ENCODE results near the gene RAD51B. TPM values are rescaled to one million over a fixed set of nuclear protein-coding genes. Genes with fewer than 3 reads are reported as not detected.
A peak's percentile ranks its signal among the peaks of the same experiment; 100 is the strongest.

The RAD51B gene
- total and polyA plus RNA-seq, 2 of the 13 experiments (the other 11 are each of a cell fraction or from before 2014, with no cell fraction given), result 7.0 to 9.5 TPM

DNA sequence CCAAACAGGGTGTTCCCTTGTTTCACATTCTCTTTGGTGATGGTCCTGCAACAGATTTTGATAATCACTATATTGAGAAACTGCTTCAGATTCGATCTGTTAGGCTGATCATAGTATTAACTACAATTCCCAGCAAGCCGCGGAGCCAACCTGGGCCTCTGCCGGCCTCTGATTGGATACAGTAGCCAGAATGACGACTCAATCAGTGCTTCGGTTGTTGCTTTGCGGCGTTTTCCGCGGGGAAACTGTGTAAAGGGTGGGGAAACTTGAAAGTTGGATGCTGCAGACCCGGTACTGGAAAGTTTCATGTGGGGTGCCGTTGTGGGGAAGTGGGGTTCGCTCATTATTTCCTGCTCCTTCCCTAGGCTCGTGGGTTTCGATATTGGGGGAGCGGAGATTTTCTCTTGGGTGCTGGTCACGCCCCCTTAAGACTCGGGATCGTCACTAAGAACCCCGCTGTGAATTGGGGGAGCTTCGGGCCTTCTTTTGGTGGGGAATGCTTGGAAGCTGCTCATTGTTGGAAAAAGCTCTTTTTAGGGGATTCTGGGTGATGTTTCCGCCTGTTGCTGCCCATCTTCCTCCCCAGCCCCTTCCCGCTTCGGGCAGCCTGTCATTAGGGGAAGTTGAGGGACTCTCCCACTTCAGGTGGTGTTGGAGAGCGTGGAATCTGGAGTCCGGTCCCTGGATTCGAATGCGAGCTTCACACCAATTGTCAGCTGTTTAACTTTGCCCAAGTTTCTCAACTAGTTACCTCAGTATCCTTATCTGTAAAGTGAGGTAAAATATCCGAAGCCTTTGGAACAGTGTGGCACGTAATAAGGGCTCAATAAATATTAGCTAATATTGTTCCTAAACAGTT, at the start of gene RAD51B (continued):
- TF ChIP-seq HNRNPK (IDR thresholded peaks at IDR 0.05; ENCODE audit: low read depth, low read length, poor library complexity, severe bottlenecking), result no peak
- no peak for TF ChIP-seq ZNF839 (CRISPR knock-in tag; IDR thresholded peaks at IDR 0.05; ENCODE audit: borderline replicate concordance)
- TF ChIP-seq, protein P1, sequence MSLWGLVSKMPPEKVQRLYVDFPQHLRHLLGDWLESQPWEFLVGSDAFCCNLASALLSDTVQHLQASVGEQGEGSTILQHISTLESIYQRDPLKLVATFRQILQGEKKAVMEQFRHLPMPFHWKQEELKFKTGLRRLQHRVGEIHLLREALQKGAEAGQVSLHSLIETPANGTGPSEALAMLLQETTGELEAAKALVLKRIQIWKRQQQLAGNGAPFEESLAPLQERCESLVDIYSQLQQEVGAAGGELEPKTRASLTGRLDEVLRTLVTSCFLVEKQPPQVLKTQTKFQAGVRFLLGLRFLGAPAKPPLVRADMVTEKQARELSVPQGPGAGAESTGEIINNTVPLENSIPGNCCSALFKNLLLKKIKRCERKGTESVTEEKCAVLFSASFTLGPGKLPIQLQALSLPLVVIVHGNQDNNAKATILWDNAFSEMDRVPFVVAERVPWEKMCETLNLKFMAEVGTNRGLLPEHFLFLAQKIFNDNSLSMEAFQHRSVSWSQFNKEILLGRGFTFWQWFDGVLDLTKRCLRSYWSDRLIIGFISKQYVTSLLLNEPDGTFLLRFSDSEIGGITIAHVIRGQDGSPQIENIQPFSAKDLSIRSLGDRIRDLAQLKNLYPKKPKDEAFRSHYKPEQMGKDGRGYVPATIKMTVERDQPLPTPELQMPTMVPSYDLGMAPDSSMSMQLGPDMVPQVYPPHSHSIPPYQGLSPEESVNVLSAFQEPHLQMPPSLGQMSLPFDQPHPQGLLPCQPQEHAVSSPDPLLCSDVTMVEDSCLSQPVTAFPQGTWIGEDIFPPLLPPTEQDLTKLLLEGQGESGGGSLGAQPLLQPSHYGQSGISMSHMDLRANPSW (CRISPR knock-in tag; IDR thresholded peaks at IDR 0.05; ENCODE audit: borderline replicate concordance), result no peak
- no peak for TF ChIP-seq ZFAT (CRISPR knock-in tag; conservative IDR thresholded peaks at IDR 0.05)
- TF ChIP-seq ZNF235 (CRISPR knock-in tag; IDR thresholded peaks at IDR 0.05; ENCODE audit: borderline replicate concordance), result no peak
- no peak for TF ChIP-seq MLLT10 (CRISPR knock-in tag; IDR thresholded peaks at IDR 0.05)
- TF ChIP-seq NFKB2 (CRISPR knock-in tag; IDR thresholded peaks at IDR 0.05; ENCODE audit: borderline replicate concordance), result no peak
- no peak for TF ChIP-seq MTA1 (CRISPR knock-in tag; IDR thresholded peaks at IDR 0.05; ENCODE audit: borderline replicate concordance)
- TF ChIP-seq, protein P2, sequence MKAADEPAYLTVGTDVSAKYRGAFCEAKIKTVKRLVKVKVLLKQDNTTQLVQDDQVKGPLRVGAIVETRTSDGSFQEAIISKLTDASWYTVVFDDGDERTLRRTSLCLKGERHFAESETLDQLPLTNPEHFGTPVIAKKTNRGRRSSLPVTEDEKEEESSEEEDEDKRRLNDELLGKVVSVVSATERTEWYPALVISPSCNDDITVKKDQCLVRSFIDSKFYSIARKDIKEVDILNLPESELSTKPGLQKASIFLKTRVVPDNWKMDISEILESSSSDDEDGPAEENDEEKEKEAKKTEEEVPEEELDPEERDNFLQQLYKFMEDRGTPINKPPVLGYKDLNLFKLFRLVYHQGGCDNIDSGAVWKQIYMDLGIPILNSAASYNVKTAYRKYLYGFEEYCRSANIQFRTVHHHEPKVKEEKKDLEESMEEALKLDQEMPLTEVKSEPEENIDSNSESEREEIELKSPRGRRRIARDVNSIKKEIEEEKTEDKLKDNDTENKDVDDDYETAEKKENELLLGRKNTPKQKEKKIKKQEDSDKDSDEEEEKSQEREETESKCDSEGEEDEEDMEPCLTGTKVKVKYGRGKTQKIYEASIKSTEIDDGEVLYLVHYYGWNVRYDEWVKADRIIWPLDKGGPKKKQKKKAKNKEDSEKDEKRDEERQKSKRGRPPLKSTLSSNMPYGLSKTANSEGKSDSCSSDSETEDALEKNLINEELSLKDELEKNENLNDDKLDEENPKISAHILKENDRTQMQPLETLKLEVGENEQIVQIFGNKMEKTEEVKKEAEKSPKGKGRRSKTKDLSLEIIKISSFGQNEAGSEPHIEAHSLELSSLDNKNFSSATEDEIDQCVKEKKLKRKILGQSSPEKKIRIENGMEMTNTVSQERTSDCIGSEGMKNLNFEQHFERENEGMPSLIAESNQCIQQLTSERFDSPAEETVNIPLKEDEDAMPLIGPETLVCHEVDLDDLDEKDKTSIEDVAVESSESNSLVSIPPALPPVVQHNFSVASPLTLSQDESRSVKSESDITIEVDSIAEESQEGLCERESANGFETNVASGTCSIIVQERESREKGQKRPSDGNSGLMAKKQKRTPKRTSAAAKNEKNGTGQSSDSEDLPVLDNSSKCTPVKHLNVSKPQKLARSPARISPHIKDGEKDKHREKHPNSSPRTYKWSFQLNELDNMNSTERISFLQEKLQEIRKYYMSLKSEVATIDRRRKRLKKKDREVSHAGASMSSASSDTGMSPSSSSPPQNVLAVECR (CRISPR knock-in tag; IDR thresholded peaks at IDR 0.05; ENCODE audit: borderline replicate concordance), result peak; percentile 82; the same call in 1 of the 2 replicates
- no peak for TF ChIP-seq CEBPB (IDR thresholded peaks at IDR 0.05; ENCODE audit: borderline replicate concordance, low read depth, low read length)
- TF ChIP-seq ZNF563 (CRISPR knock-in tag; IDR thresholded peaks at IDR 0.05), result no peak
- no peak for TF ChIP-seq ZNF333 (CRISPR knock-in tag; IDR thresholded peaks at IDR 0.05; ENCODE audit: borderline replicate concordance)
- TF ChIP-seq, protein P3, sequence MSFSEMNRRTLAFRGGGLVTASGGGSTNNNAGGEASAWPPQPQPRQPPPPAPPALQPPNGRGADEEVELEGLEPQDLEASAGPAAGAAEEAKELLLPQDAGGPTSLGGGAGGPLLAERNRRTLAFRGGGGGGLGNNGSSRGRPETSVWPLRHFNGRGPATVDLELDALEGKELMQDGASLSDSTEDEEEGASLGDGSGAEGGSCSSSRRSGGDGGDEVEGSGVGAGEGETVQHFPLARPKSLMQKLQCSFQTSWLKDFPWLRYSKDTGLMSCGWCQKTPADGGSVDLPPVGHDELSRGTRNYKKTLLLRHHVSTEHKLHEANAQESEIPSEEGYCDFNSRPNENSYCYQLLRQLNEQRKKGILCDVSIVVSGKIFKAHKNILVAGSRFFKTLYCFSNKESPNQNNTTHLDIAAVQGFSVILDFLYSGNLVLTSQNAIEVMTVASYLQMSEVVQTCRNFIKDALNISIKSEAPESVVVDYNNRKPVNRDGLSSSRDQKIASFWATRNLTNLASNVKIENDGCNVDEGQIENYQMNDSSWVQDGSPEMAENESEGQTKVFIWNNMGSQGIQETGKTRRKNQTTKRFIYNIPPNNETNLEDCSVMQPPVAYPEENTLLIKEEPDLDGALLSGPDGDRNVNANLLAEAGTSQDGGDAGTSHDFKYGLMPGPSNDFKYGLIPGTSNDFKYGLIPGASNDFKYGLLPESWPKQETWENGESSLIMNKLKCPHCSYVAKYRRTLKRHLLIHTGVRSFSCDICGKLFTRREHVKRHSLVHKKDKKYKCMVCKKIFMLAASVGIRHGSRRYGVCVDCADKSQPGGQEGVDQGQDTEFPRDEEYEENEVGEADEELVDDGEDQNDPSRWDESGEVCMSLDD (CRISPR knock-in tag; IDR thresholded peaks at IDR 0.05; ENCODE audit: borderline replicate concordance), result no peak
- TF ChIP-seq, protein P4, sequence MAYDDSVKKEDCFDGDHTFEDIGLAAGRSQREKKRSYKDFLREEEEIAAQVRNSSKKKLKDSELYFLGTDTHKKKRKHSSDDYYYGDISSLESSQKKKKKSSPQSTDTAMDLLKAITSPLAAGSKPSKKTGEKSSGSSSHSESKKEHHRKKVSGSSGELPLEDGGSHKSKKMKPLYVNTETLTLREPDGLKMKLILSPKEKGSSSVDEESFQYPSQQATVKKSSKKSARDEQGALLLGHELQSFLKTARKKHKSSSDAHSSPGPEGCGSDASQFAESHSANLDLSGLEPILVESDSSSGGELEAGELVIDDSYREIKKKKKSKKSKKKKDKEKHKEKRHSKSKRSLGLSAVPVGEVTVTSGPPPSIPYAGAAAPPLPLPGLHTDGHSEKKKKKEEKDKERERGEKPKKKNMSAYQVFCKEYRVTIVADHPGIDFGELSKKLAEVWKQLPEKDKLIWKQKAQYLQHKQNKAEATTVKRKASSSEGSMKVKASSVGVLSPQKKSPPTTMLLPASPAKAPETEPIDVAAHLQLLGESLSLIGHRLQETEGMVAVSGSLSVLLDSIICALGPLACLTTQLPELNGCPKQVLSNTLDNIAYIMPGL (CRISPR knock-in tag; IDR thresholded peaks at IDR 0.05; ENCODE audit: borderline replicate concordance in 1 of 2, low read depth in 1 of 2), result no peak
- no peak for TF ChIP-seq NR2F2 (IDR thresholded peaks at IDR 0.05; ENCODE audit: borderline replicate concordance, low read depth)
- no peak for TF ChIP-seq KDM1A (CRISPR knock-in tag; IDR thresholded peaks at IDR 0.05)

Data from HepG2 (cell line).